Occipital lobe (tissue), 2 donors: ENCODE results near the gene ZNF823. TPM values are rescaled to one million over a fixed set of nuclear protein-coding genes. Genes with fewer than 3 reads are reported as not detected.

ENCODE experiments used
- DNase-seq: peaks from one replicate; lab custom pipeline; 2025; lab: John Stamatoyannopoulos, UW
- total RNA-seq: library from RNA; depleted of rRNA; stranded (reverse); fragments of >200 nt; gene quantifications from one replicate; pipeline ENCODE4 v1.2.3, GENCODE V29; 2014

ZNF823 gene
- total RNA-seq, 1 donor from 2014 or later: 18.6 TPM

- DNase-seq: no peak
Observed at GRCh38 chr19:11737964-11738745, 591 bp downstream of the ZNF823 start.

DNA sequence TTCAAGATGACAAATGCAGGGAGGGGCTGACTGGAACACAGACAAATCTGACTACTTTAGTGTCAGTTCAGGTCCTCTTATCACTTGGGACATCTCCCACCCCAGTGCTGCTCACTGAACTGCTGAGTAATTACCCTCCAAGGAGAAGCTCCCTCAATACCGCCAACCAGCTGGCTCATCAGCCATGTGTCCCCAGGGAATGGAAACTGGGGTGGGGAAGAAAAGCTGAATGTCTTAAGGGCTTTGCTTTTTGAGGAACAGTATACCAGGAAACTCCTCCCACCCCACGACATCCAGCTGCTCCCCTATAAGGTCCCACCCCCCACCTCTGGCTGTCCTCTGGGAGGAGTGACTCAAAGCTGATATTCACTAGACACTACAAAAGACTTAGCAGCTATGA lies 2.0 kb downstream of the ZNF823 start:
- DNase-seq: no peak

DNA sequence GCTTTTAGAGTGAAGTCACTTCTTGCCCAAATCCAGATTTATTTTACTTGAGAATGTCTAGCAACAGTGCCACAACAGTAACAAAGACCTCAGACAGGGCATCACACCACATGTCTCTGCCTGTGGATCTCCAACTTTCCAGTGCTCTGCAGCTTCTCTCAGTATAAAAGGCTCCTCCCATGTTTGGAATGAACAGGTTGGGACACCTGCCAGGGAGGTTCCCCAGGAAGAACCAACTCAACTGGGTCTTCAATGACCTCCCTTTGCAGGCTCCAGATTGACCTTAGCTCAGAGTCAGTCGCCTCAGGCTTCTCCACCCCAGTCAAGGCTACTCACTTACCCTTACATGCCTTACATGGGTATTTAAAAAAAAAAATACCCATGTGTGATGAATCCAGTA lies 3.4 kb downstream of the ZNF823 start:
- no peak for DNase-seq

- DNase-seq: no peak
Observed at GRCh38 chr19:11729586-11729985, 9.2 kb downstream of the ZNF823 start.

GRCh38 chr19:11722414-11722813 lies 16.3 kb downstream of the ZNF823 start:
- DNase-seq: no peak

DNA sequence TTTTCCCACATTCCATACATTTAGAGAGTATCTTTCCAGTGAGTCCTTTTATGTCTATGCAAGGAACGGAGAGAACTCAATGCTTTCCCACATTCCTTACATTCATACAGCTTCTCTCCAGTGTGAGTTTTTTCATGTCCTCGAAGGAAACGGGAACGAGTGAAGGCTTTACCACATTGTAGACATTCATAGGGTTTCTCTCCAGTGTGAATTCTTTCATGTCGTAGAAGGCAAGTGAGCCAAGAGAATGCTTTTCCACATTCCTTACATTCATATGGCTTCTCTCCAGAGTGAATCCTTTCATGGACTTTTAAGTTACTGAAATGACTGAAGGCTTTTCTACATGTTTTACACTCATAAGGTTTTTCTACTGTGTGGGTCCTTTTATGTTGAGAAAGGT lies 17.1 kb downstream of the ZNF823 start:
- DNase-seq: no peak

DNA sequence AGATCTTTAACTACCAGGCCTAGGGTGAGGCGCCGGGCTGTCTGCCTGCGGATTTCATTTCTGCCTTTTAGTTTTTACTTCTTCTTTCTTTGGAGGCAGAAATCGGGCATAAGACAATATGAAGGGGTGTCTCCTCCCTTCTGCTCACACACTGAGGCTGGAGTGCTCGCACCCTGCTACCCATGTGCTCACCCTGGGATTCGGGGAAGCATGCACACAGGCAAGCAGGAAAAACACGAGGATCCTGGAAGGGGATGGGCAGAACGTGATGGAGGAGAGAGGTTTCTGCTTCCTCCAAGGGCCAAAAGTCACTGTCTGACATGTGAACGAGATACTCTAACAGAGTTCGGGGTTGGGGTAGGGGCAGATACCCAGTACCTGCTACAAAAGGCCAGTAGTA lies 28.4 kb downstream of the ZNF823 start:
- DNase-seq: no peak

DNA sequence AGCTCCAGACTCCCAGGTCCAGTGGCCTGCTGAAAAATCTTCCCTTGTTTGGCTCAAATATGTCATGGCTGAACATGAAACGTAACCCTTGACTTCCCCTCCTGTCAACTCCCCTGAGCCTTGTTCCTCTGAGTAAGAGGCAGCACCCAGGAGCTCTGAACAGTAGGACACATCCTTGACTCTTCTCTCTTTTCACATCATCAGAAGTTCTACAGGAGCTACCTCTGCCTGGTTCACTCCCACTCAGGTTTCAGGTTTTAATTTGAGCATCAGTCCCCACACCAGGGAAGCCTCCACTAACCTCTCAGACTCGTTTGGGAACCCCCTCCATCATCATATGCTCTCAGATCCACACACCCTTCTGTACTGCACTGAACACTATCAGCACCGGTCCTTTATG lies 30.3 kb downstream of the ZNF823 start:
- DNase-seq: no peak

GRCh38 chr19:11705474-11705873 lies 33.3 kb downstream of the ZNF823 start:
- no peak for DNase-seq

DNA sequence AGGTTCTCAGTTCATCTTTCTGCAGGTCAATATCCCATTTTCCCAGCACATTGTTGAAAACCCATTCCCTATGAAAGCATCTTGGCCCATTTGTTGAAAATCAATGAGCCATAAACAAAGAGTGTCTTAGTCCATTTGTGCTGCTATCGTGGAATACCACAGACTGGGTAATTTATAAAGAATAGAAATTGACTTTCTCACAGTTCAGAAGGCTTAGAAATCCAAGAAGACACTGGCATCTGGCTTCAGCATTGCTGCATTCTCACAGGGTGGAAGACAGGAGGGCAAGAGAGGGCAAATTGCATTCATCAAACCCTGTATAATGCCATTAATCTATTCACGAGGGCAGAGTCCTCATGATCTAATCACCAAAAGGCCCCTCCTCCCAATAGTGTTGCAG lies 34.1 kb downstream of the ZNF823 start:
- DNase-seq: no peak

GRCh38 chr19:11699931-11700794 lies 38.6 kb downstream of the ZNF823 start:
- DNase-seq: no peak

DNA sequence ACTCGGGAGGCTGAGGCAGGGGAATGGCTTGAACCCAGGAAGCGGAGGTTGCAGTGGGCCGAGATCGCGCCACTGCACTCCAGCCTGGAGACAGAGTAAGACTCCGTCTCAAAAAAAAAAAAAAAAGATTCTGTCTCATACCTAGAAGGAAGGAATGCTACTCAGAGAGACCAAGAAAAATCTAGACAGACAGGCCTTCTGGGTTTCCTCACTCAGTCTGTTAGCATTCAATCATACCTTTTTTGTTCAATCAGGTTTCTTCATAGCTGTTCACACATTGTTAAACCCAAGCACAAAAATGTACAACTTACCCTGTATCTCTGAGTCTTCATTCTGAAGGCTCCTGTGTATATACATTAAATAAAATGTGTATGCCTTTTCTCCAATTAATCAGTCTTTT lies 40.5 kb downstream of the ZNF823 start:
- DNase-seq: no peak

DNA sequence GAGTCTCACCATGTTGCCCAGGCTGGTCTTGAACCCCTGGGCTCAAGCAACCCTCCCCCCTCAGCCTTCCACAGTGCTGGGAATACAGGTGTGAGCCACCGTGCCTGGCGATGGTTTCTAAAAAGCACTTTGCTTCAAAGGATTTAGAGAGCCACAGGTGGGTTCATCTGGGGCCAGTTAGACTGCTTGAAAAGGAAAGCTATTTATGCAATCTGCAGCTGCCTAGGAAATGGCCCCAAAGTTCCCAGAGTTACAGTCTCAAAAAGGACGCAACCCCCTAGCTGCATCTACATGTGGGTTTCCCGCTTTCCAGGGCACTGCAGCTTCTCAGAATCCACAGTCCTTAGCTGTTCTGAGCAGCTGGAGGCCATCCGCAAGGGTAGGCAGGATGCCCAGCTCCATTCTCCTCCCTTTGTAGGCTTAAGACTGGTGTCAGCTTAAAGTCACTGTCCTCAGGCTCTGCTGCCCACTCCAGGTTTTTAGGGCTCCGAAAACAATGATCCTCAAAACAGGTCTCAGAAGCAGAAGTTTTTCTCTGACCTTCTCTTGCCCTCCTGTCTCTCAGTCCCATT lies 41.4 kb downstream of the ZNF823 start:
- no peak for DNase-seq

DNA sequence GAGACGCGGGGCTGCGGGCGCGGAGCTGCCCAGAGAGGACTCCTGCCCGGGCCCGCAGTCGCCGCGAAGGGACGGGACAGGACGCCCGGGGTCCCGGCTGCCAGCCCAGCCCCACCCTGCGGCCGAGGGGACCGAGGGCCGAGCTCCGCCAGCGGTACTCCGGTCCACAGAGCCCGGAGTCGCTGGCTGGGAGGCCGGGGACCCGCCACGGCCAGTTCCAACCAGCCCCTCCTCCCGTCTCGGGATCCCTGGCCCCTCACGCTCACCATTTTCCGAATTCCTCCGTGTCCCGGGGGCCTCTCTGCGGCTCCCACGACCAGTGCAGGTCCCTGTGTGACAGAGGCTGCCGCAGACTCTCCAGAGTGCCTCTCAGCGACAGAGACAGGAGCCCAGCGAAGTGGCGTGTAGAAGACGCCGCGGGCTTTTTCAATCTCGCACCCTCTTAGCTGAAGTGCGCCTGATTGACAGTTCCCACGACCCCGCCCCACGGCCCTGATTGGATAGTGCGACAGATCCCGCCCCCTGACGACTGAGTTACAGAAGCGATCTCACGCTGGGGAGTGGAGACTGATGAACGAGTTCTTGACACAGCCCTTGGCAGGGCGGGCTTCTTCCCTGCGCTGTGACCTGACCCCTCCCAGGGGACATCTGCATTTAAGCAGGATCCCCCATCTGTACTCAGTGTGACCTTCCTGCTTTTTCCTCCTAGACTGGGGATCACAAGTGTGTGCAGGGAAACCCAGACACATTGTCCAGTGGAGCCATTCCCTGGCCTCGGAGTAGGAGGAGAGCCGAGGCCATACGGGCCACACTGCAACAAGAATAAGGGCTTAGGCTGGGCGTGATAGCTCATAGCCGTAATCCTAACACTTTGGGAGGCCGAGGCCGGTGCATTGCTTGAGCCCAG lies 44.0 kb downstream of the ZNF823 start:
- DNase-seq: peak; percentile 85

DNA sequence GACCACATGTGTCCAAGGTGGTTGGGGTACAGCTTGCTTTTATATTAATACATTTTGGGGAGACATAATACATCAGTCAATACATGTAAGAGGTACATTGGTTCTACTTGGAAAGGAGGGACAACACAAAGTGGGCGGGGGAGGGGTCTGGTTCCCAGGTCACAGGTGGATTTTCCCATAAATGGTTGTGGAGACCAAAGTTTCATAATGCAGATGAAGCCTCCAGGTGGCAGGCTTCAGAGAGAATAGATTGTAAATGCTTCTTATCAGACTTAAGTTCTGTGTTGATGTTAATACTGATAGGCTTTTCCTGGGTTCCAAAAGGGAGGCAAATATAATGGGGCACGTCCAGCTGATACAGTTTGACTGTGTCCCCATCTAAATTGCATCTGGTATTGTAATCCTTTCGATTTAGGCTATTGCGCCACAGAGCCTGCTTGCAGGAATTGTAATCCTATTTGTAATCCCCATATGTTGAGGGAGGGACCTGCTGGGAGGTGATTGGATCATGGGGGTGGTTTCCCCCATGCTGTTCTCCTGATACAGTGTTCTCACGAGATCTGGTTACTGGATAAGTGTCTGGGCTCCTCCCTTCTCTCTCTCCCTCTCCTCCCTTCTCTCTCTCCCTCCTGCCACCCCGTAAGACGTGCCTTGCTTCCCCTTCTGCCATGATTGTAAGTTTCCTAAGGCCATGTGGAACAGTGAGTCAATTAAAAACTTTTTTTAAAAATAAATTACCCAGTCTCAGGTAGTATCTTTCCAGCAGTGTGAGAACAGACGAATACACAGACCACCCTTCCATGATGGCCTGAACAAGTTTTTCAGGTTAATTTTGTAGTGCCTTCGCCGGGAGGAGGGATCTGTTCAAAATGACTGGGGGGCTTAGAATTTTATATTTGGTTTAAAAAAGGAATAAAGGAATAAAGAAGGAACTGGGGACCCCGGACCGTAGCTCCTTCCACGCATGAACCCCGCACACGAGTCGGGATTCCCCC lies 44.9 kb downstream of the ZNF823 start:
- no peak for DNase-seq

GRCh38 chr19:11692127-11692790 lies 46.5 kb downstream of the ZNF823 start:
- DNase-seq: no peak

DNA sequence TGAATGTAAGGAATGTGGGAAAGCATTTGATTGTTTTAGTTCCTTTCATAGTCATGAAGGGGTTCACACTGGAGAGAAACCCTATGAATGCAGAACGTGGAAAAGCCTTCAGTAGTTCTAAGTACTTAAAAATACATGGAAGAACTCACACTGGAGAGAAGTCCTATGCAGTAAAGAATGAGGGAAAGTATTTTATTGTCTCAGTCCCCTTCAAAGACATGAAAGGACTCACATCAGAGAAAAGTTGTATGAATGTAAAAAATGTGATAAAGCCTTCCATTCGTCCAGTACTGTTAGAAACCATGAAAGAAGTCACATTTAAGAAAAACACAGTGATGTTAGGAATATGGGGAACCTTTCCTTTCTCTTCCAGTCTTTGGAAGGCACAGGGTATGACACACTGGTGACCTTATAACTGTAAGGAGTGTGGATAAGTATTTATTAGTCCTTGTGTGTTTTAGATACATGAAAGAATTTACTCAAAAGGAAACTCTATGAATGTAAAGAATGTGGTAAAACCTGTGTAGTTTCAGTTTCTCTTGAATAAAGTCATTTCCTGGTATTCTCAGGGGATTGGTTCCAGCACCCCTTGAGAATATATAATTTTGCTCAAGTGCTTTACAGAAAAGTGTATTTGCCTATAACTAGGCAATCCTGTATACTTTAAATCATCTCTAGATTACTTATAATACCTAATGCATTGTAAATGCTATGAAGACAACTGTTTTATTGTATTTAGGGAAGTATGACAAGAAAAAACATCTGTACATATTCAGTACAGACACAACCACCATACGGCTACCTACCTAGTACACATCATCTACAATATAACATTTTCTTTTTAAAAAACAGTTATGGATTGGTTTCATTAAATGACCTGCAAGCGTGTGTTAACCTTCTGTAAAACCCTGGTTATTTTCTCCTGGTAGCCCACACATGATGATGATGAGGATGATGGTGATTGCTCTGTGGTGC lies 52.8 kb downstream of the ZNF823 start:
- no peak for DNase-seq

GRCh38 chr19:11684987-11685675 lies 53.6 kb downstream of the ZNF823 start:
- no peak for DNase-seq
